ENCODE measurements around the gene EMILIN2. TPM values are rescaled to one million over a fixed set of nuclear protein-coding genes. Genes with fewer than 3 reads are reported as not detected.

The EMILIN2 gene
- total RNA-seq, 2 experiments from 2014 or later: 3.2 to 3.3 TPM

DNA sequence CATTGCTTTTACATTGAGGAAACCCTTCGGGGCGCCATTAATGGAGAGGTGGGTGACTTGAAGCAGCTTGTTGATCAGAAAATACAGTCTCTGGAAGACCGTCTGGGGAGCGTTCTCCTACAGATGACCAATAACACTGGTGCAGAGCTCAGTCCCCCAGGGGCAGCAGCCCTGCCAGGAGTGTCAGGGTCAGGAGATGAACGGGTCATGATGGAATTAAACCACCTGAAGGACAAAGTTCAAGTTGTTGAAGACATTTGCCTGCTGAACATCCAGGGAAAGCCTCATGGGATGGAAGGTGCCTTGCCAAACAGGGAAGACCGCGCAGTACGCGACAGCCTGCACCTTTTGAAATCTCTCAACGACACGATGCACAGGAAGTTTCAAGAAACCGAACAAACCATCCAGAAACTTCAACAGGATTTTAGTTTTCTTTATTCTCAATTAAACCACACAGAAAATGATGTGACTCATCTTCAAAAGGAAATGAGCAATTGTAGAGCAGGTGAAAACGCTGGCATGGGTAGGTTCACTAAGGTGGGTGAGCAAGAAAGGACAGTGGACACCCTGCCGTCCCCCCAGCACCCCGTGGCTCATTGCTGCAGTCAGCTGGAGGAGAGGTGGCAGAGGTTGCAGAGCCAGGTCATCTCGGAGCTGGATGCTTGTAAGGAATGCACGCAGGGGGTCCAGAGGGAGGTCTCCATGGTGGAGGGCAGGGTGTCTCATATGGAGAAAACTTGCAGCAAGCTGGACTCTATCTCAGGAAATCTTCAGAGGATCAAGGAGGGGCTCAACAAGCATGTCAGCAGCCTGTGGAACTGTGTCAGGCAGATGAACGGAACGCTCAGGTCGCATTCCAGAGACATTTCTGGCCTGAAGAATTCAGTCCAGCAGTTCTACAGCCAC, 45.0 kb downstream of the EMILIN2 start:
- peaks cover 61% of the 10 kb centered on the region for H3K4me1 ChIP-seq (ENCODE audit: insufficient read depth, low read length)
- H3K36me3 Mint-ChIP-seq (ENCODE audit: low read depth): no peaks in the 10 kb centered on the region
- H3K9me3 Mint-ChIP-seq: peaks cover 1% of the 10 kb centered on the region
- peak in 7 of 14 experiments; percentile 9 to 58 (median 38) for DNase-seq
- intact Hi-C loops (cut with DNase I, micrococcal nuclease): no loop called here
- ChIA-PET POLR2A (interaction anchor here (1.0 to 1.1 kb wide), 2 partner anchors 71 to 255 kb away, joined by 3 to 4 read pairs; no protein-coding TSS in a partner anchor), CTCF (interaction anchor here (1.0 kb wide), 1 partner anchor 16 kb away, joined by 3 read pairs; no protein-coding TSS in a partner anchor)
- no peaks in the 10 kb centered on the region for H3K27me3 Mint-ChIP-seq
- peak; percentile 35 for ATAC-seq (ENCODE audit: poor library complexity)
- H3K4me3 Mint-ChIP-seq: peak overlapping the region; percentile 81
- H3K9me3 ChIP-seq (ENCODE audit: control insufficient read depth in 1 of 2, insufficient read depth in 1 of 2, low read length in 2 of 2): peaks cover 0 to 5% of the 10 kb centered on the region in 2 experiments
- peak overlapping the region; percentile 24 to 42 for H3K27ac ChIP-seq (ENCODE audit: low read depth in 1 of 2, low read length in 2 of 2)
- peak overlapping the region; percentile 87 for H3K27ac Mint-ChIP-seq
- H3K36me3 ChIP-seq (ENCODE audit: insufficient read depth, low read length): no peaks in the 10 kb centered on the region
- no peaks in the 10 kb centered on the region for H3K27me3 ChIP-seq (ENCODE audit: control insufficient read depth in 1 of 2, insufficient read depth in 2 of 2, low read length in 2 of 2)
- peak overlapping the region; percentile 15 for H3K4me3 ChIP-seq (ENCODE audit: low read length)
- peaks cover 36% of the 10 kb centered on the region for H3K4me1 Mint-ChIP-seq (ENCODE audit: low read depth)
- TF ChIP-seq, protein P1, sequence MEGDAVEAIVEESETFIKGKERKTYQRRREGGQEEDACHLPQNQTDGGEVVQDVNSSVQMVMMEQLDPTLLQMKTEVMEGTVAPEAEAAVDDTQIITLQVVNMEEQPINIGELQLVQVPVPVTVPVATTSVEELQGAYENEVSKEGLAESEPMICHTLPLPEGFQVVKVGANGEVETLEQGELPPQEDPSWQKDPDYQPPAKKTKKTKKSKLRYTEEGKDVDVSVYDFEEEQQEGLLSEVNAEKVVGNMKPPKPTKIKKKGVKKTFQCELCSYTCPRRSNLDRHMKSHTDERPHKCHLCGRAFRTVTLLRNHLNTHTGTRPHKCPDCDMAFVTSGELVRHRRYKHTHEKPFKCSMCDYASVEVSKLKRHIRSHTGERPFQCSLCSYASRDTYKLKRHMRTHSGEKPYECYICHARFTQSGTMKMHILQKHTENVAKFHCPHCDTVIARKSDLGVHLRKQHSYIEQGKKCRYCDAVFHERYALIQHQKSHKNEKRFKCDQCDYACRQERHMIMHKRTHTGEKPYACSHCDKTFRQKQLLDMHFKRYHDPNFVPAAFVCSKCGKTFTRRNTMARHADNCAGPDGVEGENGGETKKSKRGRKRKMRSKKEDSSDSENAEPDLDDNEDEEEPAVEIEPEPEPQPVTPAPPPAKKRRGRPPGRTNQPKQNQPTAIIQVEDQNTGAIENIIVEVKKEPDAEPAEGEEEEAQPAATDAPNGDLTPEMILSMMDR (IDR thresholded peaks at IDR 0.05): no peak

DNA sequence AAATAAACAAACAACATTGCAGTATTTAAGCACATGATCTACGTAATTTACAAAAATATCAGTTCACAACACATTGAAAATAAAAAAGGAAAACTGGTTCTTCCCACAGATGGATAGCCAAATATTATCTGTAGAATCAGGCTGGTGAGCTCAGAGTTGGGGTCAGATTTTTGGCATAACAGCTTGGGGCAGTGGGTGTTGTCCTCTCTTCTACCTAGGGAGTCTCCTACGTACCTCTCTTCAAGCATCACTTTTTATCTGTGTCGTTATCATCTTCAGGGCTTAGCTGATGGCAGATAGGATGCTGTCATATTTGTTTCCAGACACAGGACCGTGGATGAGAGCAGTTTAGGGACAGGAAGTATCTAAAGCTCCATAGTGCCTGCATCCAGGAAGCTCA, 46.2 kb downstream of the EMILIN2 start:
- no peak overlapping the region for H3K27ac ChIP-seq (ENCODE audit: low read depth in 1 of 2, low read length in 2 of 2)
- H3K4me3 Mint-ChIP-seq: peak overlapping the region; percentile 37
- CTCF ChIA-PET: interaction anchor here (0.5 kb wide), 1 partner anchor 72 kb away, joined by 4 read pairs; no protein-coding TSS in a partner anchor
- TF ChIP-seq, protein P1 (IDR thresholded peaks at IDR 0.05): no peak
- peaks cover 0 to 5% of the 10 kb centered on the region in 2 experiments for H3K9me3 ChIP-seq (ENCODE audit: control insufficient read depth in 1 of 2, insufficient read depth in 1 of 2, low read length in 2 of 2)
- H3K27me3 Mint-ChIP-seq: no peaks in the 10 kb centered on the region
- peak in 1 of 14 experiments; percentile 36 for DNase-seq
- peaks cover 62% of the 10 kb centered on the region for H3K4me1 ChIP-seq (ENCODE audit: insufficient read depth, low read length)
- intact Hi-C loops (cut with DNase I, micrococcal nuclease): no loop called here
- POLR2A ChIA-PET: interaction anchor here (1.1 to 1.5 kb wide), 2 partner anchors 9 to 10 kb away, joined by 3 read pairs; no protein-coding TSS in a partner anchor
- no peaks in the 10 kb centered on the region for H3K27me3 ChIP-seq (ENCODE audit: control insufficient read depth in 1 of 2, insufficient read depth in 2 of 2, low read length in 2 of 2)
- ATAC-seq (ENCODE audit: poor library complexity): no peak
- H3K27ac Mint-ChIP-seq: peak overlapping the region; percentile 57
- no peaks in the 10 kb centered on the region for H3K36me3 Mint-ChIP-seq (ENCODE audit: low read depth)
- H3K9me3 Mint-ChIP-seq: no peaks in the 10 kb centered on the region
- peaks cover 36% of the 10 kb centered on the region for H3K4me1 Mint-ChIP-seq (ENCODE audit: low read depth)
- H3K36me3 ChIP-seq (ENCODE audit: insufficient read depth, low read length): no peaks in the 10 kb centered on the region
- no peak overlapping the region for H3K4me3 ChIP-seq (ENCODE audit: low read length)

DNA sequence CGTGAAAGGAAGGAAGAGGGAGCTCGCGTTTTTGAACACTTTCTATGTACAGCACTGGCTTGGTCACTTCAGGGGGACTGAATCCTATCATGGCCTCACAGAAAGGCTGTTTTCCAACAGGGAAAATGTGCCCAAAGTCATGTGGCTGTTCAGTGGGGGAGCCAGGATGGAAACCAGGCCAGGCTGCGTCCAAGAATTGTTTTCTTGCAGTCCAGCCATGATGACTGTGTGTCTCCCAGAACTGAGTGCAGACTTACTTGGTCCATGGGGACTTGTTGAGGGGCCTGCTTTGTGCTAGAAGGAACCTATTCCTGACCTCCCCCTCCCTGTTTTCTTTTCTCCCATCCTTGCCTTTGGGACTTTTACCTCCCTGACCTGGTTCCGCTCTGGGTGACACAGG, 46.9 kb downstream of the EMILIN2 start:
- TF ChIP-seq, protein P1 (IDR thresholded peaks at IDR 0.05): no peak
- DNase-seq (no peak), ATAC-seq (ENCODE audit: poor library complexity) (no peak)
- ChIA-PET POLR2A (interaction anchor here (1.1 to 1.5 kb wide), 2 partner anchors 9 to 10 kb away, joined by 3 read pairs; no protein-coding TSS in a partner anchor), CTCF (no interaction called here)
- Histone ChIP-seq H3K27ac (ENCODE audit: low read depth in 1 of 2, low read length in 2 of 2) (no peak overlapping the region), H3K36me3 (ENCODE audit: insufficient read depth, low read length) (no peaks in the 10 kb centered on the region), H3K4me1 (ENCODE audit: insufficient read depth, low read length) (peaks cover 68% of the 10 kb centered on the region), H3K4me3 (ENCODE audit: low read length) (peak overlapping the region; percentile 1), H3K9me3 (ENCODE audit: control insufficient read depth in 1 of 2, insufficient read depth in 1 of 2, low read length in 2 of 2) (peaks cover 0 to 5% of the 10 kb centered on the region in 2 experiments), H3K27me3 (ENCODE audit: control insufficient read depth in 1 of 2, insufficient read depth in 2 of 2, low read length in 2 of 2) (no peaks in the 10 kb centered on the region)
- Mint-ChIP-seq H3K27ac (peak overlapping the region; percentile 57), H3K4me3 (no peak overlapping the region), H3K9me3 (no peaks in the 10 kb centered on the region), H3K36me3 (ENCODE audit: low read depth) (no peaks in the 10 kb centered on the region), H3K4me1 (ENCODE audit: low read depth) (peaks cover 40% of the 10 kb centered on the region), H3K27me3 (no peaks in the 10 kb centered on the region)
- intact Hi-C loops (cut with DNase I, micrococcal nuclease): no loop called here
